Activated effector memory CD4-positive, alpha-beta T cell treated with anti-CD3 and anti-CD28 coated beads, Interleukin-2, amount 50 U/mL, for 16 hours (primary cell): ENCODE data around the gene NDUFB4.

Source experiments
- DNase-seq: peaks from one replicate; pipeline ENCODE4 v3.0.0-alpha.2; 2020

Gene NDUFB4

DNA sequence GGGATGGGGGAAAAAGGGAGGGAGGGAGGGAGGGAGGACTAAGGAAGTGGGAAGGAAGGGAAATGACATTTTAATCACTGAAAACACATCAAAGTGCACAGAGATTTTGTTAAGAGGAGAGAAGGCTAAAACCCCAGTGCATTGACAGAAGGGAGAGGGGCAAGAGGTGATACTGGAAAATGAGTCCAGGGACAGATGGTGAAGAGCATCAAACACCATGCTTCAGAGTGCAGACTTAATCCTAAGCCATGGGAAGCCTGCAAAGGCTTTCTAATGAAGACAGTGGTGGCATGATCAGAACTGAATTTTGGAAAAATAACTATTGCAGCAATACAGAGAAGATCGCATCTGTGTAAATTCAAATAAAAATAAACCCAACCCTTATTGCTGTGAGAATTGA lies 44.1 kb downstream of the NDUFB4 start:
- no peak for DNase-seq

DNA sequence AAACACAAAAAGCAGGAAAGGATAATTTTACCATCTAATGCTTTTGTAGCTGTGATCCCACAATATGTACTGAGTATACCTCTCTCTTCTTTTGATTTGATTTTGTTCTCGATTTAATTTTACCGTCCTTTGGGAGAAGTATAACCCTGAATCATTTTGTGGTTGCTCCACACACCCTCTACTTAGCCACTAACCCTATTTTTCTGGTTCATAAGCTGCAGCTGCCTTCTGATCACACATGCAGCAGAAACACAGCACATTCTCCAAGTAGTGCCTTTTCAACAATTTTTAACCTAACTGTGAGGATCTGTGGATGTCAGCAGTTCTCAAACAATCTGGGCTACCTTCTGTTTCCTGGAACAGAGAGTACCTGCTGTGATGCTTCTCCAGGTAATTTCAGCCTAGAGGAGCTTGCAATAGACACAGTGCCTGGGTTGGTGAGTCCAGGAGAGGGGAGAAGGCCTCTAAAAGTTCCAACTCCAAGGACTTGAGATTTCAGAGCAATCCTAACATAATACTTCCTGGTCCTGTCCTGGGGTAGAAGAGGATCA lies 45.6 kb downstream of the NDUFB4 start:
- no peak for DNase-seq

GRCh38 chr3:120642368-120642948 lies 46.3 kb downstream of the NDUFB4 start:
- no peak for DNase-seq

- DNase-seq, result no peak
These were observed 49.1 kb downstream of the NDUFB4 start for GRCh38 chr3:120645083-120645845.

DNA sequence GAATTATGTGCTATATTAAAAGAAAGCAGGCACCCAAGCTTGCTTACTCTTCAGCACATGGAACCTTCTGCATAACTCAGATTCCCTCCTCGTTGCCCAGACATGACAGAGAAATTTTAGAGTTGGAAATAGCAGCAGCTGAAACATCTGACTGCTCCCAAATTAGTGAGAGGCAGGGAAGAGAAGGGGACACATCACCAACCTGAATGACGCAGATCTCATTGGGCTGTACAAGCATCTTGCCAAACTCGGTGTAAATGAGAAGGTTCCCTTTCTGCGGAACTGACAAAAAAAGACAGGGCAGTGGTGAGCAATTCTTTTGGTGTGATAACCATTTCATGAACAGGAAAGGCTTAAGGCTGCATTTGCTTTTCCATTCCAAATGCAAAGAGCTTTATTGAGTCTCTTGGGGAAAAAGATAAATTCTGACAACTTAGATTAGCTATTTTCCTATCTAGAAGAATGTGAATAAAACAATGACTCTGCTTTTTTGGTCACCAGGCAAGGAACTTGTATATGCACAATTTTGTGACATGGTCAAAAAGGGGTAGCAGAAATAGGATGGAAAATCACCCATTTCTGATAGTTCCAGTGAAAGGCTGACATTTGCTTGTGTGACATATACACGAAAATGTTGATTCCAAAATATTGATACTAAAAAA lies 50.8 kb downstream of the NDUFB4 start:
- DNase-seq, result no peak

DNA sequence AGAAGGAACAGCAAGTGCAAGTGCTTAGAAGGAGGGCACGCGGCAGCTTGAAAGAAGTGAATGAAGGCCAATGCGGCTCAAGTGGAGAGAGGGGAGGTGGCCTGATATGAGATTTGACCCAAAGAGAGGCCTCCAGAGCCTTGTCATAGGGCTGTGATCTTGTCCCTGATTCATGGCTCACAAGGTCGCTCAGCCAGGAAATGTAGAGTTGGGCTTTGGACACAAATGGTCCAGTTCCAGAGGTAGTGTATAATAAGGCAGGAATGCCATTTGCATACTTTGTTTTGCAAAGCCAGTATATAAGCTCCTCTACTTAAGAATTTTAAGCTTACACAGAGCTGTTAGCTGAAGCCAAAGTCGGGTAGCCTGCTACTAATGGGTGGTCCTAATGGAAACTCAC lies 52.2 kb downstream of the NDUFB4 start:
- DNase-seq, result no peak

DNA sequence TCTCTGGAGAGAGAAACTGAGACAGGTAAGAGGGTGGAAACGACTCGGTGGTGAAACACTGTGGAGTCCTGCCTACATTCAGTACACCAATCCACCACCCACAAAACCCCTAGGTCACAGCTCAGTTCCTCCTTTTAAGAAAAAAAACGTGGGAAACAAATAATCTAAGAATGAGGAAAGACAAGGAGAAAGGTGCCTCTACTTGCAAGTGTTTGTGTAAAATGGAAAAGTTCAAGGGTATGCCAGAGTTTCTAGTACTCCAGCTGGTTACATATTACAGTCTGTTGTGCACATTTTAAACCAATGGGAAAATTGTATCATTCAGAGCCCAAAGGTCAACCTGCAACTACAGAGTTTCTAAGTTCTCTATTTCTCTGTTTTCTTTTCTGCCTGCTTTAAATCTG lies 53.7 kb downstream of the NDUFB4 start:
- DNase-seq, result no peak

GRCh38 chr3:120650311-120650710 lies 54.2 kb downstream of the NDUFB4 start:
- no peak for DNase-seq
